ENCODE data around the gene CMTM8.

CMTM8 gene

DNA sequence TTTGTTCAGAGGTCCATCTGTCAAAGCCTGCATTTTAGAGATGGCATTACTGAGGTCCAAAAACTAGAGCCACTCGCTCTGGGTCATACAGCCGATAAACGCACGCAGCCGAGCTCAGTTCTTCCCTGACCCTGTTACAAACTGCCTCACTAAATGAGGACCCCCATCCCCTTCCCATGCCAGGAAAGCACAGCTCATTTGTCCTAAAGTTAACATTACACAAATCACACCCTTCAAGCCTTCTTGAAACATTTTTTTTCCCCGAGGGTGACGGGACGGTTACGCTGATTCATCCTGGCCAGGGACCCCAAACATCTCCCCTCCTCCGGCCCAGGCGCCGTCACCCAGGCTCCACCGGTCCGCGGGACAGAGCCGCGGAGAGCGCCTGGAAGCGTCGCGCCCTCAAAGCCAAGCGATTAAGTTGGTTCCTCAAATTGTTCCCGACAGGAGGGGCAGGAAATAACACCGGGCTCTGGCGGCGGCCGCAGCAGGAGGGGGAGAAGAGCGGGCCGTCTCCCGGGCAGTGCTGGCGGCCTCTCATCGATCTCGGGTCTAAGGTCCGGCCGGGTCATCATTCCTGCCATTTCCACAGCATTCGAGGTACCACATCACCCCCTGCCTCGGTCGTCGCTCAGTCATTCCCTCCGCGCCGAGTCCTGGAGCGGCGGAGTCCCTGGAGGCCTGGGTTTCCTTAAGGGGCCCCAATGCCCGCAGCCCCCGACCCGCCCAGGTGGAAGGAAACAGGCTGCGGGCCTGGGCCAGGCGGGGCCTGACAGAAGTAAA, 619 bp upstream of the CMTM8 start:
- no peak for TF ChIP-seq CTCF (IDR thresholded peaks at IDR 0.05; ENCODE audit: low read depth, low read length, missing control alignments)
- Histone ChIP-seq H3K4me3 (ENCODE audit: low read depth, low read length) (peak overlapping the region; percentile 76), H3K27me3 (replicated peaks) (no peaks in the 10 kb centered on the region), H3K36me3 (replicated peaks) (no peaks in the 10 kb centered on the region), H3K27ac (no peak overlapping the region)
- no peak for DNase-seq
- in situ Hi-C loops (cut with HindIII; ENCODE audit: low pct_ligation_motif_present, low sequenced_read_pairs): no loop called here

DNA sequence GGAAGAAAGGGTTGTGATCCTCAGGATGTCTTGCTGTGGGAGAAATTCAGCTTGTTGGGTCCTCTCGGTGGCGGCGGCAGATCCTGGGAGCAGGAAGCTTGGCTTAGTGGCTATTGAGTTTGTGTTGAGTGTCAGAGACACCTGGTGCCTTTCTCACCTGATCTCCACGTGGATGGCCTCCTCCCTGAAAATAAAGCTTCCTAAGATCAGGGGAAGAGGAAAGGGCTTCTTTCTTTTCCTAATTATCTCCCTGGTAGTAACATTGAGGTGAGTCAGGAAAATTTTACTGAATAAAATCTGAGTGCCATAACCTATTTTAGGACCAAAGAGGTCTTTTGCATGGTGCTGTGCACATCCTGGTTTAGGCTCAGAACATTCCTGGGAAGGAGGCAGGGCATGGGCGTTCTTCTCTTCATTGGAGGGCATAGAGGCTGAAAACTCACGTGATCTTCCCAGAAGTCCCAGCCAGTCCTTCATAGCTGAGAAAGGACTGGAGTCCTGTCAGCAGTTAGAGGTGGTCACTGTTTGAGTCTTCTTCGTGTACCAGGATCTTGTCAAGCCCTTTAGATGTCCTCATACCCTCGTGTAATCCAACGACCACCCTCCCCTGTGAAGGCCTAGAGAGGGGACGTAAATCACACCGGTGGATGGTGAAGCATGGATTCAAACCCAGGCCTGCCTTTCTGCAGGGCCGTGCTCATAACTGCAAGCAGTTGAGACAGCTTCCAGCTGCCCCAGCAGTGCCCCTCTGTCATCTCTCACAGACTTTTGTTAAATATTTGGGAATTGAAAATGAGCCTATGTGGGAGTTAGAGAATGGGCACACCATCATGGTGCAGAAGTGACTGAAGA, 1.1 kb downstream of the CMTM8 start:
- no peak for TF ChIP-seq CTCF (IDR thresholded peaks at IDR 0.05; ENCODE audit: low read depth, low read length, missing control alignments)
- peak overlapping the region; percentile 76 for H3K4me3 ChIP-seq (ENCODE audit: low read depth, low read length)
- no peak for DNase-seq
- no peaks in the 10 kb centered on the region for H3K27me3 ChIP-seq (replicated peaks)
- no peak overlapping the region for H3K27ac ChIP-seq
- in situ Hi-C loops (cut with HindIII; ENCODE audit: low pct_ligation_motif_present, low sequenced_read_pairs): no loop called here
- no peaks in the 10 kb centered on the region for H3K36me3 ChIP-seq (replicated peaks)

DNA sequence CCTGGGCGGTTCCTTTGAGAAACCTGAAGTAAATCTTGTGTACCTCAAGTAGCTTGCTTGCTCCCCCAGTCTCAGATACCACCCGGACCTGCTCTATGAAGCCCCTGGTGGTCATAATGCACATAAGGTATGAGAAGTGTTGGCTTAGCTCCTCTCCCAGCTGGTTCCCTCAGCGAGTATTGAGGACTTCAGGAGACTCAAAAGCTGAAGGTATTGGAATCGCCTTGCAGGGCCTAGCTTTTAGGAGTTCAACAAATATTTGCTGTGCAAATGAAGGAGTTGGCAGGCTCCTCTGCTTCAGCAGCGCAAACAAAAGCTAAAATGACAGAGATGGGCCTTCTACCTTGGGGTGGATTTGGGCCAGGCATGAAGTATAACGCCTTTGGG, 1.7 kb downstream of the CMTM8 start:
- Histone ChIP-seq H3K4me3 (ENCODE audit: low read depth, low read length) (no peak overlapping the region), H3K27me3 (replicated peaks) (no peaks in the 10 kb centered on the region), H3K36me3 (replicated peaks) (no peaks in the 10 kb centered on the region), H3K27ac (no peak overlapping the region)
- no peak for DNase-seq
- in situ Hi-C loops (cut with HindIII; ENCODE audit: low pct_ligation_motif_present, low sequenced_read_pairs): no loop called here
- peak; percentile 75 for TF ChIP-seq CTCF (IDR thresholded peaks at IDR 0.05; ENCODE audit: low read depth, low read length, missing control alignments)

DNA sequence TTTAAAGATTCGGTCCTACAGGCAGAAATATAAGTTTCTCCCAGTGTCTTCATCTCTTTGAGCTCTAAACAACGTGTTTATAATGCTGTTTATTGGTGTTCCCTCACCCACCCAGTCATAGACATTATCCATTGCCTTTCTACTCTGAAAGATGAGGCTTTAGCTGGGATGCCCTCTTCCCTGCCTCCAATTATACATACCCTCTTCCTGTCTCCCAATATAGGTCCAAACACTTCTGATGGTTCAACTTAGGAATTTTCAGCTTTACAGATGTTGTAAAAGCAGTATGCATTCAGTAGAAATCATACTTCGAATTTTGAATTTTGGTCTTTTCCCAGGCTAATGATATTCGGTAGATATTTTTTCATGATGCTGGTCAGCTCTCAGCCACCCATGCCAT, 2.6 kb downstream of the CMTM8 start:
- Histone ChIP-seq H3K27me3 (replicated peaks) (no peaks in the 10 kb centered on the region), H3K36me3 (replicated peaks) (no peaks in the 10 kb centered on the region), H3K4me3 (ENCODE audit: low read depth, low read length) (no peak overlapping the region), H3K27ac (no peak overlapping the region)
- no peak for TF ChIP-seq CTCF (IDR thresholded peaks at IDR 0.05; ENCODE audit: low read depth, low read length, missing control alignments)
- in situ Hi-C loops (cut with HindIII; ENCODE audit: low pct_ligation_motif_present, low sequenced_read_pairs): no loop called here
- DNase-seq: no peak

DNA sequence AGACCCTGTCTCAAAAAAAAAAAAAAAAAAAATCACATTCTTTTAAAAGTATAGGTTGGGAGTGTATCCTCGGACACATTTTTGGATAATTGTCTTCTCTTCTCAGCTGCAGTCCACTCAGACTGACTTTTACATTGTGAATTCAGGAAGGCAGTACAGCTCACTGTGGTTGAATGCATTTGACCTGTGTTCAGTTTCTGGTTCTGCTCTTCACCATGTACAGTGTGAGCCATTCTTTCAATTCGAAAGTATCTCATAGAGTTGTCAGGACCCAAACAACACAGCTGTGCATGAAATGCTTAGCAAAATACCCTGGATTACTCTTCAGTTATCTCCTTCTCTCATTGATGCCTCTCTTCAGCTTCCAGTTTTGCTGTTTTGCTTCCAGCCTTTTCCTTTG, 5.0 kb downstream of the CMTM8 start:
- no peak for TF ChIP-seq CTCF (IDR thresholded peaks at IDR 0.05; ENCODE audit: low read depth, low read length, missing control alignments)
- no peaks in the 10 kb centered on the region for H3K36me3 ChIP-seq (replicated peaks)
- in situ Hi-C loops (cut with HindIII; ENCODE audit: low pct_ligation_motif_present, low sequenced_read_pairs): no loop called here
- DNase-seq: no peak
- no peak overlapping the region for H3K27ac ChIP-seq
- H3K4me3 ChIP-seq (ENCODE audit: low read depth, low read length): no peak overlapping the region
- no peaks in the 10 kb centered on the region for H3K27me3 ChIP-seq (replicated peaks)
